DMS 273 (cell line): Measurements from ENCODE around the gene OR2A42.
"Not testable (repeated sequence)": the region's sequence is repeated elsewhere in the genome, so short reads cannot be mapped to it uniquely, and the experiment has no call there.

ENCODE experiments used
- DNase-seq: peaks from one replicate; lab custom pipeline; 2025; ENCODE audit not compliant: unreplicated experiment; lab: John Stamatoyannopoulos, UW

The OR2A42 gene

DNA sequence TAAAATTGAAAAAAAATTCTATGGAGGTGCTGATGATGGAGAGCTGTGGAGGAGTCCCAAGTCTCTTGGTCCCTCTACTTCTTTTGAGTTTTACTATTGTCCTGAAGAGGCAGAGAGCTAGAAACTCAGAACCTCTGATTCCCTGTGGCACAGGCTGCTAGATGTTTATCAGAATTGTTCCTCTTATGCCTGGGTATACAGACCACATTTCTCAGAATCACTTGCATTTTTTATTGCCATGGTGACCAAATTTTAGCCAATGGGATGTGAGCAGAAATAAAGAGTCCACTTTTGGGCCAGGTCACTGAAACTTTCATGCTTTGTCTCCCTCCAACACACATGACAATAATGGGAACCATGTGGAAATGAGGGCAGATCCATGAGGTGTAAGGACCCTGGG lies 15.7 kb downstream of the OR2A42 start:
- not testable (repeated sequence) for DNase-seq

GRCh38 chr7:144220531-144220930 lies 18.9 kb downstream of the OR2A42 start:
- not testable (repeated sequence) for DNase-seq

DNA sequence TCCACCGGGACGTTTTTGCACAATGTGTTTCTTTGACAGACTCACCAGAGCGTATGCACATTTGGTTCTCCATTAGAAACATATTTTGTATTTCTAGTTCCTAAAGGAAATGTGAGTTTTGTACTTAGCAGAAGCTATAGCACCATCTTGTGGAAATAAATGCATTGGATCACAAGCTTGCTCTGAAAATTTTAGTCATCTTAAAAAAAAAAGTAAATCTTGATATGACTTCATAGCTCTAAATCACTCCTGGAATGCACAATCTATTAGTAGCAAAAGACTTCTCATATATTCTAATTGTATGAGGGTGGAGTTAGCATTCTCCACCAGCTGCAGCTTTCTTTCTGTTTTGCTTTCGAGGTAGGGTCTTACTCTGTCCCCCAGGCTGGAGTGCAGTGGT lies 20.3 kb downstream of the OR2A42 start:
- not testable (repeated sequence) for DNase-seq

DNA sequence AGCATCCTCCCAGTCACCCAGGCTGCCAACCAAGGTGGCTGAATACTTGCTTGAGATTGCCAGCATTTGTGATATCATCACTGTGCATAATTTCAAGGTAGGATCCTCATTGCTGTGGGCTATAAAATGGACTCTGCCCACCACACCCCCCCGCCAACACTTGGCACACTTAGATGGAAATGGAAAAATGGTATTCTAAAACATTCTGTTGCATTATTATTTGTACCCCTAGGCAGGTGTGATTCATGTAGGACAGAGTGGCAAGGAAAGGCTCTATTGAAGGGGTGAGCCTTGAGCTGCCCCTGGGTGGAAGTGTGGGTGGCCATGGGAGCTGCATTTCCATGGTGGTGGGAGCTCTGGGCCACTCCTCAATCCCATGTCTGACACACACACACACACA lies 20.8 kb downstream of the OR2A42 start:
- DNase-seq, result not testable (repeated sequence)

- DNase-seq, result not testable (repeated sequence)
Observed at GRCh38 chr7:144217200-144217599, 22.2 kb downstream of the OR2A42 start.

DNA sequence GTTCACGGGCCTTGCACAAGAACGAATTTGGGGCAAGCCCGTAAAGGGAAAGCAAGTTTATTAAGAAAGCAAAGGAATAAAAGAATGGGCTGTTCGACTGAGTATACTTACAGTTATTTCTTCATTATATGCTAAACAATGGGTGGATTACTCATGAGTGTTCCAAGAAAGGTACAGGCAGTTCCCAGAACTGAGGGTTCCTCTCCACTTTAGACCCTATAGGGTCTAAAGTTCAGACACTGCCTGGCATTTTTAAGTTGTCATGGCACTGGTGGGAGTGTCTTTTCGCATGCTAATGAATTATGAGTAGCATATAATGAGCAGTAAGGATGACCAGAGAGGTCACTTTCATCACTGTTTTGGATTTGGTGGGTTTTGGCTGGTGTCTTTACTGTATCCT lies 34.1 kb downstream of the OR2A42 start:
- not testable (repeated sequence) for DNase-seq

GRCh38 chr7:144203086-144203485 lies 36.3 kb downstream of the OR2A42 start:
- DNase-seq, result not testable (repeated sequence)

DNA sequence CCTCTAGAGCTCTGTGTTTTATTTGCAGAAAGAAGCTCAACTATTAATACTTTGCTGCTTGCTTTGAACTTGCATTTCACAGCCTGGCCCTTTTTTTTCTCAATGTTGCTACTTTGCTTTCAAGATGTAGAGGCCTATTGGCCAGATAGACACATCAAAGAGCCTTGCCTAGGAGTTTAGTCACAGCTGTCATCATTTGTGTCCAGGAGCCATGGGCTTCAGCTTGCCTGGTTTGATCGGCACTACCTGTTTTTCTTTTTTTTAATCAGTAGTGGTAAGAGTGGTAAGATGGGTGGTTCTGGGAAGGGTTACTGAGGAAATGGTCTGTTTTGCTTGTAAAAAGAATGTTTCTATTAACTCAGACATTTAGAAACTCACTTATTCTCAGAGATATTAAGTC lies 37.4 kb downstream of the OR2A42 start:
- not testable (repeated sequence) for DNase-seq

- DNase-seq, result not testable (repeated sequence)
Observed at GRCh38 chr7:144198934-144199333, 40.5 kb downstream of the OR2A42 start.

DNA sequence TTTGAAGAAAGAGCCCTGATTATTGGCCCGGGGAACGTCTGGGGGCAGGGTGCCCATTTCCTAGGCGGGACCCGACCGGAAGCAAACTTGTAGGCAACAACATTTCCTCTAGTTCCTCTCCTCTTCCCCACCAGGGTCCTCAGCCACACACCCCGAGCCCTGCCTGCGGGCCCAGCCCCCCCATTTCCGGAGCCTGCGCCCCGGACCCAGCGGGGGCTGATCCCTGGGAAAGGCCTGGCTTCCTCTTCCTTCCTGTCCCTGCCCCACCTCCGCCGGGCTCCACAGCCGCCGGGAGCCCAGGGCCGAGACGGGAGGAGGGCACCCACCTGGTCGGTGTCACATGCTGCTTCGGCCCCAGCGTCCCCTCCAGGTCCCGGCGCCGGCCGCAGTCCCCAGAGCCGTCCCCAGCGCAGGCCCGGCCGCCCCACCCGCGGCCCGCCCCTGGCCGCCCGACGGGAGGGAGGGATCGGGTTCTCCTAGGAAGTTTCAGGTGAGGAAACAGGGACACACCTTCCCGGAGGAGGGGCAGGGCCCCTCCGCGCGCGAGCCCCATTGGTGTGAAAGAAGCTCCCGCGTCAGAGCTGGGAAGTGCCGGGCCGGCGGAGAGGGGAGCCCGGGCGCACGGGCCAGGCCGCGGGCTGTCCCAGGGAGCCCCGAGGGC lies 44.1 kb downstream of the OR2A42 start, which contains the start of gene ARHGEF35:
ARHGEF35 (minus strand) TSS at position 622 of the 661 bp plus-strand sequence. CDS start 7,450 bp downstream, outside the sequence.
- not testable (repeated sequence) for DNase-seq

DNA sequence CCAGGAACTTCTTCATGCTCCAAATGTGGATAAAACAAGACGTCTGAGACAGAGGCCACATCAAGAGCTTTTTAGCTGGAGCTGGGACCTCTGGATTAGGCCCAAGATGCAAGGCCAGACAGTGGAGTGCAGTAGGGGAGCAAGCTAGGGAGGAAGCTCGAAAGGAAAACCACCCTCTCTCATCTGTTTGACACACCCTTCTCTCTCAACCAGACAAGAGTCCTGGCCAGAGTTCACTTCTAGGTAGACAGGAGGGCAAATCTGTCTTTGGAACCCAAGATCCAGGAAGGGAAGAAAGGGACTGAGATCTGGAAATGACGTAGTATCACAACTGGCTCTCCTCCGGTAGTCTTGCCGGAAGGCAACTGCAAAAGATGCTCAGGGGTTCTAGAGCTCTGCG lies 45.0 kb downstream of the OR2A42 start:
- DNase-seq, result not testable (repeated sequence)

DNA sequence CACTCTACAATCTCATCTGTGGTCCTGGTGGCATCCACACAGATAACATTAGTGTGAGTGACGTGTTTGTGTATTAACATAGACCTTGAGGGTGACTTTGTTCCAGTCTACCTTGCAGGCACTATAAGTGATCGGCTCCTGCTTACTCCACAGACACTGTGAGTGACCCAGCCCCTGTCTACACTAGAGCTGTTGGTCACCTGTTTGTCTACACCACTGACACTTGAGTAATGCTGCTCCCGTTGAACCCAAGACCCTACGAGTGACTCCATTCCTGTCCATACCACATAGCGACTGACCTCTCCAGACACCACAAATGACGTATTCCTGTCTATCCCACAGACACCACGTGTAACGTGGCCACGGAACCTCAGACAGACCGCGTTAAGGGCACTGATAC lies 45.6 kb downstream of the OR2A42 start:
- DNase-seq, result not testable (repeated sequence)

DNA sequence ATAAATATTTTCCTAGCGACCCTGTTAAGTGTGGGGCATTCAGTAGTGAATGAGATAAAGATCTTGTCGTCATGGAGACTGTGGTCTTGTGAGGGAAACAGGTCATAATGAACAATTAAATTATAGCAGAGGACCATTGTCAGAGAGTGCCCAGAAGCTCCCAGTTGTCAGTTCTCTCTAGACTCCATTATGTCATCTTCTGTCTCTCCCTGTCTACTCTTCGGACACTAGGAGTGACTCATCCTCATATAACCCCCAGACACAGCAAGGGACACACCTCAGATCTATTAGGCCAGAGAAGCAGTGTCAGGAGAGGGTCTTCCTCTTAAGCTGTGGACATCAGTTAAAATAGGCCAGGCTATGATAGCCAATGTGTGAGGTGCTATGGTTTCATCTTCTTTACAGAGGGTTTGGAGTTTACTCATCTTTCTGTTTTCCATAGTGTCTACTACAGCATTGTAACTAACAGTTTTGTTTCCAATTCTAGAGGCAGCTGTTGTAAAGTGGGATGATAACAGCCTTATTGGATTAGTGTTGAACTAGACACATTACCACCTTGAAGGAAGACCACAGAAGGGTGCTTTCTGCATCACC lies 50.7 kb downstream of the OR2A42 start:
- DNase-seq, result not testable (repeated sequence)

DNA sequence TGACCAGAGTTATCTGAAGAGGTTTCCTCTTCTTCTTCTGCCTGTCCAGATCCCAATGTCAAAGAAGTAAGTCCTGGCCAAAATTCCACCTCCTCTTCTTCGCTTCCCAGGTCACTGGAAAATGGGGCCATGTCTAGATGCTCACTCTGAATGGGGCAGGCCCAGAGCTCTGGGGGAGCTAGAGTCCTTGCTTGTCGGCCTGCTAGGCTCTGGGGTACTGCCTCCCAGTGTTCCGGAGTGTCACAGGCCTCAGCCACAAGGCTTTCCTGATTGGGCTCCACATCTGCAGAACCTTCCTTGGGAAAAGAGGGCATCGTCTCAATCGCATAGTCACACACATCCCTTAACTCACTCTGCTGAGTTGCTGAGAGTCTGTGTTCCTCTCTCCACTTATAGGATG lies 51.6 kb downstream of the OR2A42 start:
- DNase-seq, result not testable (repeated sequence)

DNA sequence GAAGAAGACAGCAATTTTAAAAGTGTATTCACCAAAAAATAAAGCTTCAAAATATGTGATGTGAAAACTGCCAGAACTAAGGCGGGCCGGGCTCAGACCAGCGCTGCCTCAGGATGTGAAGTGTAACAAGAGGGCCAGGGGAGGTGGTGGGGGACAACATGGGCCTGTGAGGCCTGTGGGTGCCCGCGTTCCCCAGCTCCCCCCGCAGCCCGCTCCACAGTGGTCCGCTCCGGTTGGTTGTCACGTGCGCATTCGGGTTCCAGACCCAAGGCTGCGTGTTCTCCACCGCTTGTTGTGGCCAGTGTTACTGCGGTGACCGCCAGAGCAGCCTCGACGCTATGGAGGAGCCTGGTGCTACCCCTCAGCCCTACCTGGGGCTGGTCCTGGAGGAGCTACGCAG lies 56.2 kb downstream of the OR2A42 start, which contains the start of gene CTAGE4:
CTAGE4 (plus strand) TSS at position 301 of the 400 bp plus-strand sequence; CDS start at position 339, 38 bp downstream.
- not testable (repeated sequence) for DNase-seq

DNA sequence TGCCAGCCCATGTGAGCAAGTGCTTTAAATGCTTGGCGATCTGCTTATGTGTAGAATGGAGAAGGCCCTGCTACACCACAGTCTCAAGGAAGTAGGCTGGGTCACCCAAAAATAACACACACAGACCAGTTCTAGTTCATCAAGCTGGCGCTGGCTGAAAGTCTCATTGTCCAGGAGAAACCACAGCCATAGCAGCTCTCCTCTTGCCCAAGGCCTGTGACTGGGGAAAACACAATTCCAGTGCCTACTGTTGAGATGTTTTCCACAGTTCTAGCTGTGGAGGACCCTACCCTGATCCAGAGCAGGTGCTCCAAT lies 60.3 kb downstream of the OR2A42 start:
- DNase-seq, result not testable (repeated sequence)

GRCh38 chr7:144178380-144179164 lies 60.8 kb downstream of the OR2A42 start:
- peak; percentile 41 for DNase-seq
